Right atrium auricular region (tissue), 2 donors: Measurements from ENCODE around the gene LTA4H. TPM values are rescaled to one million over a fixed set of nuclear protein-coding genes. Genes with fewer than 3 reads are reported as not detected.
"Not testable (repeated sequence)": the region's sequence is repeated elsewhere in the genome, so short reads cannot be mapped to it uniquely, and the experiment has no call there.

Experiments used
- DNase-seq: peaks from one replicate; pipeline ENCODE4 v3.0.0-alpha.2; 2019; ENCODE audit warnings: low spot score
- H3K27ac ChIP-seq, 2 donors: fragments of 200-600 bp; sonication (generic); 1 replicate in 1 of 2; 2 replicates in 1 of 2; pipeline ENCODE4 v1.5.1; 2016 to 2019
- H3K27me3 ChIP-seq, 2 donors: fragments of 200-600 bp; sonication (generic); one replicate each; pipeline versions ENCODE4 v1.5.1 to v1.6.0; 2017 to 2019
- H3K36me3 ChIP-seq: fragments of 200-600 bp; sonication (generic); one replicate; pipeline ENCODE4 v1.5.1; 2016
- H3K4me1 ChIP-seq, 2 donors: fragments of 200-600 bp; sonication (generic); one replicate each; pipeline versions ENCODE4 v1.5.1 to v1.6.0; 2017 to 2019
- H3K4me3 ChIP-seq, 2 donors: fragments of 200-600 bp; sonication (generic); 1 replicate in 1 of 2; 2 replicates in 1 of 2; pipeline ENCODE4 v1.5.1; 2017 to 2019; ENCODE audit warnings: mild to moderate bottlenecking in 1 of 2, moderate library complexity in 1 of 2
- H3K9me3 ChIP-seq, 2 donors: fragments of 200-600 bp; sonication (generic); one replicate each; pipeline ENCODE4 v1.5.1; 2019
- CTCF ChIP-seq, 2 donors: fragments of 200-600 bp; sonication (generic); IDR thresholded peaks; one replicate each; pipeline ENCODE4 v1.5.1; 2019; ENCODE audit warnings: antibody characterized with exemption in 2 of 2
- total RNA-seq, 2 donors: library from RNA; depleted of rRNA; stranded (reverse); fragments of >200 nt; gene quantifications; one replicate each; pipeline ENCODE4 v1.1.0, GENCODE V29; 2016

The LTA4H gene
- total RNA-seq, 2 donors from 2014 or later: 42.3 to 45.5 TPM

GRCh38 chr12:96068636-96069035 lies 33.2 kb upstream of the LTA4H start:
- no peak for TF ChIP-seq CTCF (IDR thresholded peaks at IDR 0.05)
- no peak overlapping the region for H3K27ac ChIP-seq

GRCh38 chr12:96068111-96068510 lies 32.7 kb upstream of the LTA4H start:
- Histone ChIP-seq H3K4me3 (no peak overlapping the region), H3K36me3 (no peaks in the 10 kb centered on the region), H3K27ac (no peak overlapping the region), H3K4me1 (peaks cover 0 to 7% of the 10 kb centered on the region in 2 donors), H3K9me3 (no peaks in the 10 kb centered on the region), H3K27me3 (no peaks in the 10 kb centered on the region)
- DNase-seq: no peak
- no peak for TF ChIP-seq CTCF (IDR thresholded peaks at IDR 0.05)

More at GRCh38 chr12:96068636-96069035, 33.2 kb upstream of the LTA4H start:
- Histone ChIP-seq H3K36me3 (no peaks in the 10 kb centered on the region), H3K27me3 (no peaks in the 10 kb centered on the region), H3K4me3 (no peak overlapping the region), H3K9me3 (no peaks in the 10 kb centered on the region), H3K4me1 (peaks cover 0 to 11% of the 10 kb centered on the region in 2 donors)
- no peak for DNase-seq

- not testable (repeated sequence) for H3K27me3 ChIP-seq, H3K36me3 ChIP-seq, DNase-seq, H3K4me1 ChIP-seq, H3K4me3 ChIP-seq, H3K9me3 ChIP-seq, H3K27ac ChIP-seq
Observed at GRCh38 chr12:96065776-96066175, 30.4 kb upstream of the LTA4H start.

- Histone ChIP-seq H3K9me3 (no peaks in the 10 kb centered on the region), H3K36me3 (no peaks in the 10 kb centered on the region), H3K27me3 (no peaks in the 10 kb centered on the region), H3K27ac (no peak overlapping the region), H3K4me3 (no peak overlapping the region), H3K4me1 (peaks cover 0 to 7% of the 10 kb centered on the region in 2 donors)
- DNase-seq: no peak
- TF ChIP-seq CTCF (IDR thresholded peaks at IDR 0.05): no peak
Observed at GRCh38 chr12:96064966-96065365, 29.6 kb upstream of the LTA4H start.

- Histone ChIP-seq H3K9me3 (no peaks in the 10 kb centered on the region), H3K36me3 (no peaks in the 10 kb centered on the region), H3K27ac (no peak overlapping the region), H3K4me3 (no peak overlapping the region), H3K4me1 (peaks cover 0 to 7% of the 10 kb centered on the region in 2 donors), H3K27me3 (no peaks in the 10 kb centered on the region)
- no peak for TF ChIP-seq CTCF (IDR thresholded peaks at IDR 0.05)
- DNase-seq: no peak
Observed at GRCh38 chr12:96064271-96064670, 28.9 kb upstream of the LTA4H start.

GRCh38 chr12:96063046-96063445 lies 27.7 kb upstream of the LTA4H start:
- Histone ChIP-seq H3K4me1 (peaks cover 0 to 7% of the 10 kb centered on the region in 2 donors), H3K36me3 (no peaks in the 10 kb centered on the region), H3K27me3 (no peaks in the 10 kb centered on the region), H3K27ac (no peak overlapping the region), H3K4me3 (no peak overlapping the region), H3K9me3 (no peaks in the 10 kb centered on the region)
- TF ChIP-seq CTCF (IDR thresholded peaks at IDR 0.05): no peak
- no peak for DNase-seq
